IMR-90 (cell line): ENCODE data around the gene RSU1.

Source experiments
- CTCF ChIP-seq: conservative IDR thresholded peaks from 2 replicates; pipeline ENCODE4 v1.5.1; 2012; ENCODE audit warnings: mild to moderate bottlenecking, low read depth, low read length, improper control_type of control experiment
- FOS ChIP-seq: fragments of 150-350 bp; IDR thresholded peaks from 2 replicates; pipeline ENCODE4 v1.6.1; 2016; ENCODE audit warnings: low read depth, low read length
- MXI1 ChIP-seq: IDR thresholded peaks from 2 replicates; pipeline ENCODE4 v1.6.1; 2012; ENCODE audit warnings: low read depth, mild to moderate bottlenecking, low read length, moderate library complexity, borderline replicate concordance
- RAD21 ChIP-seq: IDR thresholded peaks from 2 replicates; pipeline ENCODE4 v1.6.1; 2012; ENCODE audit warnings: low read length, improper control_type of control experiment
- RCOR1 ChIP-seq: IDR thresholded peaks from 2 replicates; pipeline ENCODE4 v1.6.1; 2012; ENCODE audit warnings: mild to moderate bottlenecking, low read length, improper control_type of control experiment; ENCODE audit not compliant: insufficient replicate concordance
- RFX5 ChIP-seq: IDR thresholded peaks from 2 replicates; pipeline ENCODE4 v1.8.0; 2012; ENCODE audit warnings: low read depth, mild to moderate bottlenecking, low read length, moderate library complexity

- no peak for TF ChIP-seq RAD21
- no peak for TF ChIP-seq CTCF
- TF ChIP-seq FOS, result no peak
- TF ChIP-seq MXI1, result no peak
- no peak for TF ChIP-seq RCOR1
- TF ChIP-seq RFX5, result no peak
These were observed 170.8 kb downstream of the RSU1 start for GRCh38 chr10:16646181-16647059.
